NCI-H748 treated with DMSO at 0.1 percent for 48 hours (cell line): Measurements from ENCODE around the gene NPHS1.
A peak's percentile ranks its signal among the peaks of the same experiment; 100 is the strongest.
"Not testable (repeated sequence)": the region's sequence is repeated elsewhere in the genome, so short reads cannot be mapped to it uniquely, and the experiment has no call there.

ENCODE experiments used
- DNase-seq: peaks from one replicate; lab custom pipeline; 2025; lab: John Stamatoyannopoulos, UW

NPHS1 gene

DNA sequence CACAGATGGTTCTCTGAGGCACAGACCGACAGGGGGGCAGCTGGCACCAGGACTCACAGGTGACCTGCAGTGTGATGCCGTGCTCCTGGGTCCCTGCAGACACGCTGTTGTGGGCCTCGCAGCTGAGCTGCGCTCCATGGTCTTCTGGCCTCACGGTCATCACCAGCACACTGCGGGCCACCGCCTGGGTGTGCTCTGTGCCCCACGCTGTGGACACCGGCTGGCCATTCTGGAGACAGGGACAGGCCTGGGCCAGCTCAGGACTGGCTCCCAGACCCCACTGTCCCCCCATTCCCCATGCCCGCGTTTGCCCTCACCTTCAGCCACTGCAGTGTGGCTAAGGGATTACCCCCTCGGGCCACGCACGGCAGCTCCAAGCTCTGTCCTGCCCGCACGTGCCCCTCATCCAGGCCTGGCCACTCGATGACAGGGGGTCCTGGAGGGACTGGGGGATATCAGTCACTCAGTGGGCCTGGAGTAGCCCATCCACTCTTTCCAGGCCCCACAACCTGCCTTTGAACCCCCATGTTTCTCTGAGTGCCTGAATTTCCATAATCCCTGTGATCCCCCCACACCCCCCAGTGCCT is 3.3 kb downstream of the NPHS1 start:
- DNase-seq = no peak

DNA sequence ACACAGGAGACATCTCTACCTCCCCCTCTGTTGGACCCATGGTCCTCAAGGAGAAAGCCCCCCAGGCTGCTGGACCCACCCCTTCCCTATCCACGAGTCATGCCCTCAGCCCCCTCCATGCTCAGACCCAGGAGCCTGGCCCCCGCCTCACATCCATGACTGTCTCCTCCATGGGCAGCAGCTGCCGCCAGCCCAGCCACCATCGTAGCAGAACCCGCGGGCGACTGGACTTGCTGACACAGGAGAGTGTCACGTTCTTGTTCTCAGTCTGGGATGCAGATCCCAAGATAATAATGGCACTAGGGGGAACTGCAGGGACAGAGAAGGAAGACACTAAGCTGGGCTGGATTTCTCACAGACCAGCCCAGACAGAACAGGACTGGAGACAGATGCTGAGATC is 3.8 kb downstream of the NPHS1 start:
- DNase-seq = no peak

DNA sequence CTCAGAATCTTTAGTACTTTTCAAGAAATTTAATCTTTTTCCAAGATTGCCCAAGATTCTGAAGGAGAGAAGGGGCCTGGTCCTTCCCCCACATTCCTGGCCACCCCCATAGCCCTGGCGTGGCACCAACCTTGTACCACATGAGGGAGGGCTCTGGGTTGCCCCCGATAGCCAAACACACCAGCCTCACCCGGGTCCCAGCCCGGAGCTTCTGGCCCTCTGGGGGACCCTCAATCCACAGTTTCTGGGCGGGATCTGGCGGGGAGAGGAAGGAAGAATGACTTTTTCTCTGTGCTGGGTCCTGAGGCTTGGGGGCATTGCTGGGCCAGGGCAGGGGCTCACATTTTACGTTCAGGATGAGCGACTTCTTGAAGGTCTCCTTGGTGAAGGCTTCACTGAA is 4.4 kb downstream of the NPHS1 start:
- no peak for DNase-seq

DNA sequence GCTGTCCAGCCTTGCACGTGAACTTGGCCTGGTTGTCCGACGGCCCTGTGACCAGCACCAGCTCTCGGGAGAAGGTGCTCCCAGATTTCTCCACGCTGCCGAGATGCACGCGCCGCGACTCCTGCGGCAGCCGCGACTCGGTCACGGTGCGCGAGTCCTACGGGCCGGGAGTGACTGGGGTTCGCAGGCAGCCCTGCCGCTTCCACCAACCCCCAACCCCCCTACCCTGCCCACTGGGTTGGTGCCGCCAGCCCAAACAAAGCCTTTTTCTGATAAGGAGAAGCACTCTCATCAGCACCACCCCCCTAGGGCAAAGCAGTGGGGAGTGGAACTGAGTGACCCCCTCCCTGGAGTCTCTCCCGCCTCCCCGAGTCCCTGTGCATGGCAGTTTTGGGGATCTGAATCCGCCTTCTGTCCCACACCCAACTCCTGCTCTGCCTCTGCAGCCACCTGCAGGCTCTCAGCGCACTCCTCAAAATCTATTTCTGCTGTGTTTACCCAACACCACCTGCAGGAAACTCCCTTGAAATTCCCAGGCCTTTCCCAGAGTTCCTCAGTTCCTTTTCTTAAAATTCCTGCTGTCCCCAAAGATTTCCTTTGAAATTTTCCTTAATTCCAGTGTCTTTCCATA is 6.2 kb downstream of the NPHS1 start:
- peak; percentile 8 for DNase-seq

DNA sequence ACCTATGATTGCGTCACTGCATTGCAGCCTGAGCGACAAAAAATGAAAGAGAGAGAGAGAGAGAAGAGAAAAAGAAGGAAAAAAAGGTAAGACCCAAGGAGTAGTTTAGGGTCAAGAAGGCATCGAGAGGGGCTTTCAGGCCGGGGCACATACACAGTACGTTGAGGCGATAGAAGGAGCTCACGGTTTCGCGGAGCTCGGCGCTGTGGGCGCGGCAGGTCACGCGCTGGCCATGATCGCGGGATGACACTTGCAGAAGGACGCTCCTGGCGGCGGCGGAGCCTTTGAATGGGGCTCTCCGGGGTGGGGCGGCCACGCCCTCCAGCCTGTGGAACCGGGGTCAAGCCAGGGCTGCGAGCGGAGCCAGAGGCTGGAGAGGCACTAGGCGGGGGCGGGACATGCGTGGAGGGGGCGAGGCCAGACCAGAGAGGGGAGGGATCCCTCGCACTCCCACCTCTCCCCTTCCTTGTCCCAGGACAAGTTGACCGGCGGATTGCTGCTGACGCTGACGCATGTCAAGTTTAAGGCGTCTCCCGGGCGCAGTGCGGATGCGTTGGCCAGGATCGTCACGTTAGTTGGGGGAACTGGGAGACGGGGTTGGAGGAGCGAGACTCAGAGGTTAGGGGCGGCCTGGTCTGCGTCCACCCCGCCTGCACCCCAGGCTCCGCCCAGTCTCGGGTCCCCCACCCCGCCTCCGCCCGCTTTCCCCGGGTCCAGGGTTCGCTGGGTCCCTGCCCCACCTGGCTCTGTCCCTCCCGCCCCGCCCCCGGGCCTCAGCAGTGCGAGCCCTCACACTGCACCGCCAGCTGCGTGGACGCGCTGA is 6.9 kb downstream of the NPHS1 start:
- DNase-seq = peak; percentile 19

DNA sequence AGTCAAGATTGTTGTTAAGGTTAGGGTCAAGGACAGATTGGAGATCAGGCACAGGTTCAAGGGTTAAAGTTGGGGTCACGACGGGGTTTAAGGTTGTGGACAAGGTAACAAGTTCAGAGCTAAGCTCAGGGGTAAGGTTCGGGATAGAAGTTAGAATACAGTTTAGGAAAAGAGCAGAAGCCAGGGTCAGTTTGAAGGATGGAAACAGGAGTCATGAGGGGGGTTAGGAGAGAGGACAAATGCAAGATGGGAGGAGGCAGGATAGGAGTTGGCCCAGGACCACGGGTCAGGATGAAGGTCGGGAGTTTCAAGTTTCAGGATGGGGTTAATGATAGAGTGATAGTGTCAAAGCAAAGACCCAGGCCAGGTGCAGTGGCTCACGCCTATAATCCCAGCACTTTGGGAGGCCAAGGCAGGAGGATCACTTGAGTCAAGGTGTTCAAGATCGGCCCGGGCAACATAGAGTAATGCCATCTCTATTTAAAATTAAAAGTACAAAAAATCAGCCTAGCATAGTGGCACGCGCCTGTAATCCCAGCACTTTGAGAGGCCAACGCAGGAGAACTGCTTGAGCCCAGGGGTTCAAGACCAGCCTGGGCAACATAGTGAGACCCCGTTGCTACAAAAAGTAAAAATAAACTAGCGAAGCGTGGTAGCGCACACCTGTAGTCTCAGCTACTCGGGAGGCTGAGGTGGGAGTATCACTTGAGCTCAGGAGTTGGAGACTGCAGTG is 7.7 kb downstream of the NPHS1 start:
- no peak for DNase-seq

DNA sequence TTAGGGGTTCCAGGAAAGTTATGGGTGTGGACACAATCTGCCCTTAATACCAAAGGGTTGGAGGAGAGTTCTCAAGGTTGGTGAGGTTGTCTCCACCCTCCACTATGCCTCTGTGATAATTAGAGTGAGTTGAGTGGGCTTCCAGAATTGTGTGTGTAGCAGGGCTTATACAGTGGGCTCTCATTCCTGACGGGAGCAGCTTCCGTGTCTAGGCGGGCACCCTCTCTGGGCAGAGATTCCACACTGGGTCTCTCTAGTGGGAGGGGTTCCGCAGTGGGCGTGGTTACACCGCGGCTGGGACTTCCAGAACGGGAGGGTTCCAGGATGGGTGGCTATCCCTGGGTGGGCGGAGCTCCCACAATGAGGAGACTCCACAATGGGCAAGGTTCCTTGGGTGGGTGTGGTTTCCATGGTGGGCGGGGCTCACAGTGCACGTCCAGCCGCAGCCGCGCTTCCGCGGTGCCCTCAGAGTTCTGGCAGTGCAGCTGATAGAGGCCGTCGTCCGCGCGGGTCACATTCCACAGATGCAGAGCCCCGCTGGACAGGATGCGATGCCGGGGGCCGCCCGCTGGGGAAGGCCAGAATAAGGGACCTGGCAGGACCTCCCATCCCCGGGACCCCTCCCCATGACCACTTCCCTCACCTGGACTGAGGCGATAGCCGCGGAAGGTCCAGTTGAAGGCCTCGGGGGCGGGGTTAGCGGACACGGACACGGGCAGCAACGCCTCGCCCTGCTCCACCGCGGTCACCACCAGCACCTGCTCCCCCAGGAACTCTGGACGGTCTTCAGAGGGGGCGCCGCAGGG is 8.4 kb downstream of the NPHS1 start:
- DNase-seq = no peak

DNA sequence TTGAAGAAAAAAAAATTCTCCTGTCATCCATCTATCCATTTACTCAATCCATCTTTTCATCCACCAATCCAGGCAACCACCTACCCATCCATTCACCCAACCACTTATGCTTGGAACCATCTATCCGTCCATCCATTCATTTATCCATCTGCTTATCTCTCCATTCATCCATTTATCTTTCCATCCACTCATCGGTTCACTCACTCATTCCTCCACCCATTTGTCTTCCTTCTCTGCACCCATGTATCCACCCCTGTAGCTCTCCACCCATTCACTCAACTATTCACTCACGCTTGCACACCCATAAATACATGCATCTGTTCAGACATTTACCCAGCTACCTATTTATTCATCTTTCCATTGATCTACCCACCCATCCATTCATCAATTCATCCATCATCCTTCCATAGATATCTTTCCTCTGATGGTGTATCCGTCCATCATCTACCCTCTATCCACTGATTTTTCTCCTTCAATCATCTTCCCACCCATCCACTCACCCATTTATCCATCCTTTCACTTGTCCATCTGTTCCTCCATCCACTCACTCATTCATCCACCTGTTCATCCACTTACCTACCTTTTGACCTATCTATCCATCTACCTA is 9.5 kb downstream of the NPHS1 start:
- no peak for DNase-seq

DNA sequence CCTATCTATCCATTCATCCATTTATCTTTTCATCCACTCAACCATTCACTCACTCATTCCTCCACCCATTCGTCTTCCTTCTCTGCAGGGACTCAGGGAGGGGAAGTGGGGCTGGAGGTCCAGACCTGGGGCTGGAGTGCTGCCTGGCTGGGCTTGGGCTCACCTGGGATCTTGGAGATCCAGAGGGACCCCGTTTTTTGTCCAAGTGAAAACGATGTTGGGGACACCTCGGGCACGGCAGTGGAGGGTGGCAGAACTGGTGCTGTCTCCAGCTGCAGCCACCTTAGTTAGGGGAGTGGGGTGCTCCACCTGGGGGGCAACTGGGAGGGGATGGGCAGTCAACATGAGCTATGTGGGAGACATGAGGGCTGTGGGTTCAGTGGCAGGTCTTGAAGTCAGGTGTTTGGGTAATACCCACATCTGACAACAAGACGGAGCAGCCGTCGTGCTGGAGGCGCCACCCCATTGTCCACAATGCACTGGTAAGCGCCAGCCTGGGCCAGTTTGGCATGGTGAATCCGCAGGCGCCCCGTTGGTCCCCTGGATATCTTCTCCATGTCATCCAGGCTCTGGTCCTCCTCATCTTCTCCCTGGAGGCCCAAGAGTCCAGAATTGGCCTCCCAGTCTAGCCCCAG is 10.2 kb downstream of the NPHS1 start:
- DNase-seq = no peak

DNA sequence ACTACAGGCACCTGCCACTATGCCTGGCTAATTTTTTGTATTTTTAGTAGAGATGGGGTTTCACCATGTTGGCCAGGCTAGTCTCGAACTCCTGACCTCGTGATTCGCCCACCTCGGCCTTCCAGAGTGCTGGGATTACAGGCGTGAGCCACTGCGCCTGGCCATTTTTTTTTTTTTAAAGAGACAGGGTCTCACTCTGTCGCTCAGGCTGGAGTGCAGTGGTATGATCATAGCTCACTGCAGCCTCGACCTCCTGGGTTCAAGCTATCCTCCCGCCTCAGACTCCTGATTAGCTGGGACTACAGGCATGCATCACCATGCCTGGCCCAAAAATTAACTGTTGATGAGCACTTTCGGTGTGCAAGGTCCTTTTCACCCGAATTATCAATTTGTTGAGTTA is 16.2 kb downstream of the NPHS1 start:
- not testable (repeated sequence) for DNase-seq

DNA sequence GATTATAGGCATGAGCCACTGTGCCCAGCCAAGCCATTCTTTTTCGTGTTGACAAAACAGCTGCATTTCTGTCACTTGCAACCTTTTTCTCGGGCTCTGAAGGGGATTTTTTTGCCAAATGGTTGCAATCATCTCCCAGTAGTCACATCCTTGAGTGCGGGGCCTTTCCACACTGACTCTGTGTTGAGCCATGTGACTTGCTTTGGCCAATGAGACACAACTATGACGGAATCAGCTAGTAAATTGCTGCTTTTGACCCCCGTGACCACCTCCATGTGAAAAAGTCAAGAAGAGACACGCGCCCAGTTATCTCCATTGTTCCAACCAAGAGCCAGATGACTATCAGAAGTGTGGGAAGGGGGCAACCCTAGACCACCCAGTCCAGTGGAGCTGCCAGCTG is 18.3 kb downstream of the NPHS1 start:
- no peak for DNase-seq

DNA sequence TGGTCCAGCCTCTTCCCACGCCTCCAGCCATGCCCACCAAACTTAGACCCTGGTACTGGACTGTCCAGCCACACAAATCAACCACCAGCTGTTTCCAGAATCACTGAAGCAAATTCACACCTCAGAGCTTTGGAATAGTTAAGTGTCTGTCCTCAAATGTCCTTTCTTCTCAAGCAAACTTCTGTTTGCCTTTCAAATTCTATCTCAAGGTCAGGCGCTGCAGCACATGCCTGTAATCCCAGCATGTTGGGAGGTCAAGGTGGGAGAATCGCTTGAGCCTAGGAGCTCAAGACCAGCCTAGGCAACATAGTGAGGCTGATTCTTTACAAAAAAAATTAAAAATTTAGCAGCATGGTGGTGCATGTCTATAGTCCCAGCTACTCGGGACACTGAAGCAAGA is 20.2 kb downstream of the NPHS1 start:
- no peak for DNase-seq

DNA sequence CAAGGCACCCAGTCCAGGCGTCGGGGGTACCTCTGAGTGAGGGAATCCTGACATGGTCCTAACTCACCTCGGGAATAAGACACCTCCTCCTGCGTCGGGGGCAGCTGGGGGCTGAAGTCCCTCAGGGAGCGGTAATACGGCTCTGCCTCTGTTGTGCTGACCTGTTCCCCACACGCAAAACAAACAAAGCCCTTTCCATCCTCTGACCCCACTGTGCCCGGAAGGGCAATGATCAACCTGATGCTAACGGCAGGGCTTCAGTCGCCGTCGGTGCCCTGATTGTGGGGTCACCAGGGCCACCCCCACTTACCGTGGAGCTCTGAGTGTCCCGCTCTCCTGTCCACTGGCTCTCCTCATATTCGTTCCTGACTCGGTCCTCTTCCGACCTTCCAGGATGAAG is 21.3 kb downstream of the NPHS1 start:
- DNase-seq = no peak

DNA sequence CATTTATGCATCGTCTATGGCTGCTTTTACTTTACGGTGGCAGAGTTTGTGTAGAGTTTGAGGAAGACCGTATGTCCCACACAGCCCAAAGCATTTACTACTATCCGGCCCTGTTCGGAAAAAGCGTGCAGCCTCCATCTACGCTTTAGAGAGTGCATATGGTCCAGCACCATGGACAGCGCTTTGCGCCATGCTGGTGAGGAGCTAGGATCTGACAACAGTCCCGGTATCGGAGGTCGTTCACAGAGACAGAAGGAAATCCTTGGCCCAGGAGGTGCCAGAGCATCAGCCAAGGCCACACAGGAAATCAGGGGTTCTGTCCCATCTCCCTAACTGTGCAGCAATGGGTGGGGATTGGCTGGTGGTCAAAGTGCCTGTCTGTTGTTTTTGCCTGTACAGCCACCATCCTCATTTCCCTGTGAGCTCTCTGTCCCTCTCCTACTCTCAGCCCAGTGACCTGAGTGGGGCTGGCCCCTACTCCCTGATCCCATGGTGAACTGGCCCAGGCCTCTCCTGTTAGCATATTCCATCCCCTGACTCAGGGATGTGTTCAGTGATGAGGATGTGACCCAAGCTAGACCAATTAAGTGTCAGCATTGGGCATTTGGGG is 23.5 kb downstream of the NPHS1 start:
- DNase-seq = no peak

DNA sequence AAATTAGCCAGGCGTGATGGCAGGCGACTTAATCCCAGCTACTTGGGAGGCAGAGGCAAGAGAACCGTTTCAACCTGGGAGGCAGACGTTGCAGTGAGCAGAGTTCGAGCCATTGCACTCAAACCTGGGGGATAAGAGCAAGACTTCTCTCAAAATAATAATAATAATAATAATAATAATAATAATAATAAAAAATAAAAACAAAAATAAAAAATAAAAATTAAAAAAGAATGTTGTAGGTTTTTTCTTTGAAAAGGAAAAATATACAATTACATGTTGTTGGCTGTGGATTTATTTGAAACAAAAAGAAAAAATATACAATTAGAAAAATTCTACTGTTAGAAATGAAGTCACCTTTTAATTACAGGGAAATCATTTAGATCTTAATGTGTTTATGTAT is 28.2 kb downstream of the NPHS1 start:
- no peak for DNase-seq

DNA sequence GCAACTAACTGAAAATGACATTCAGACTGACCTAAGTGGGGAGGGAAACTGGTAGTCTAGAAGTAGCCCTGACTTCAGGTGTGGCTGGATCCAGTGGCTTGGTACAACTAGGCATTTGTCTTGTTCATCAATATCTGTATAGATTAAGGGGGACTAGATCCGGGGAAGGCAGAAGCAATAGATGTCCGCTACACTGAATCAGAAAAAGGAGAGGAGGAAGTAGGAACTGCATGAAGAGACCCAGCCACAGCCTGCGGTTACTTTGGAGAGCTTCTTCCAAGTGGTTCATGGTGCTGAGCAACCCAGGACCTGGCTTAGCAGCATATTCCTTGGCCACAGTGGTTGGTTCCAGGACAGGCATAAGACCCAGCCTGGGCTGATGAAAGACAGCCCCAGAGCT is 29.7 kb downstream of the NPHS1 start:
- no peak for DNase-seq

DNA sequence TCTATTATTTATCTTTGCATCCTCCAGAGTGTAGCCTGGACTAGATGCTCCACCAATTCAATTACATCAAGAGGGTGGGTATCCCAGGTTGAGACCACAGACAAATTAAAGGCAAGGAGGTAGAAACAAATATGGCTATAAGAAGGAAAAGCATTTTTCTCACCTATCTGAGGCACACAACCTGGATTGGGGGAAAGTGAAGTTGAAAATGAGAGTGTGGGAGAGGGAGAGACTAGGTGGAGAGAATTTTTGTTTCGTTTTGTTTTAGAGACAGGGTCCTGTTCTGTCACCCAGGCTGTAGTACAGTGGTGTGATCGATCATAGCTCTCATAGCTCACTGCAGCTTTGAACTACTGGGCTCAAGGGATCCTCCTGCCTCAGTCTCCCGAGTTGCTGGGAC is 33.9 kb downstream of the NPHS1 start:
- DNase-seq = no peak

DNA sequence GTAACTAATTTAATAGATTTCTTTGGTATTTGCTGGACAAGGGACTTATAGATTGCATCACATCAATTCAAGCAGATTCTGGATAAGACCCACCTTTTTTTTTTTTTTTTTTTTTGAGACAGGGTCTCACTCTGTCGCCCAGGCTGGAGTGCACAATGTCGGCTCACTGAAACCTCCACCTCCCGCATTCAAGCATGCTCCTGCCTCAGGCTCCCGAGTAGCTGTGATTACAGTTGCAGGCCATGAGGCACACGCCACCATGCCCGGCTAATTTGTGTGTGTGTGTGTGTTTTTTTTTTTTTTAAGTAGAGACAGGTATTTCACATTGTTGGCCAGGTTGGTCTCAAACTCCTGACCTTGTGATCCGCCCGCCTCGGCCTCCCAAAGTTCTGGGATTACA is 35.5 kb downstream of the NPHS1 start:
- no peak for DNase-seq

DNA sequence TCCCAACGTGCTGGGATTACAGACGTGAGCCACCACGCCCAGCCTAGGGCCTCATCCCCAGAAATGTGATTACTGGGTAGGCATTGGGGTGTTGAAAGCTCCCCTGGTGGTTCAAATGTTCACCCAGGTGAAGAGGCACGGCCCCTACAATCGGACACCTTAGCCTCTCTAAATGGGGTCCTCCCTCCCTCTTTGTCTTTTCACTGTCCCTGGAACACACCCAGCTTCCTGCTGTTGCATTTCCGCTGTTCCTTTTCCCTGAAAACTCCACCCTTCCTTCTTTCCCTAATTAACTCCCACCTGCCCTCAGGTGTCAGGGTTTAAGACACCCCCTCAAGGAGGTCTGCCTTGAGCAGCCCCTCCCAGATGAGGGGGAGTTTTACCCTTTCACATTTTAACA is 36.0 kb downstream of the NPHS1 start:
- peak; percentile 22 for DNase-seq

DNA sequence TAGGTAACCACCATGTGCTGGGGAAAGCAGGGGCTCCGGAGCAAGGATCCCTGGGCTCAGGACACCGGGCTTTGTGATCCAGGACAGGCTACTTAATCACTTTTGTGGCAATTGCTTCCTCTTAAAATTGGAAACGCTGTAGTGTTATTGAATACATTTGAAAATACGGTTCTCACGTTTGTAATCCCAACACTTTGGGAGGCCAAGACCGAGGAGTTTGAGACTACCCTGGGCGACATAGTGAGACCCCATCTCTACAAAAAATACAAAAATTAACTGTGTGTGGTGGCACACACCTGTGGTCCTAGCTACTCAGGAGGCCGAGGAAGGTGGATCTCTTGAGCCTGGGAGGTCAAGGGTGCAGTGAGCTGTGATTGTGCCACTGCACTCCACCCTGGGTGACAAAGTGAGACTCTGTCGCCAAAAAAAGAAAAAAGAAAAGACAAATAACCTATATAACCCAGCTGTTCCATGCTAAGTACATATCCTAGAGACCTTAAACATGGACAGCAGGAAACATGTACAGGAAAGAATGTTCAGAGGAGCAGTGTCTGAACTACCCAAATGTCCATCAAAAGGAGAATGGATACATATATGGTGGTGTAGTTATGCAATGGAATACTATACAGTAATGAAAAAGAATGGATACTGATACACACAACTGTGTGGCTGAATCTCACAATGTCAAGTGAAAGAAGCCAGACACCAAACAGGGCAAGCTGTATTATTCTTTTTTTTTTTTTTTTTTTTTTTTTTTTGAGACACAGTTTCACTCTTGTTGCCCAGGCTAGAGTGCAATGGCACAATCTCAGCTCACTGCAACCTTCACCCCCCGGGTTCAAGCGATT is 39.0 kb downstream of the NPHS1 start:
- DNase-seq = no peak
